K562 (cell line): ENCODE measurements around the gene CCDC106. TPM values are rescaled to one million over a fixed set of nuclear protein-coding genes. Genes with fewer than 3 reads are reported as not detected.

Experiments used
- ATAC-seq: fragments of 200-7000 bp; cut with Tn5 transposase; 3 replicates; pipeline ENCODE4 v1.9.1; 2020; ENCODE audit warnings: moderate library complexity
- BruUV-seq: library from RNA; stranded (reverse); fragments of 400-500 nt; replicated peaks from 2 replicates; lab custom pipeline; 2021; lab: Mats Ljungman, UMichigan
- CTCF ChIA-PET: fragments of 300-600 bp; formaldehyde crosslinking; extraction: SDS; loops from one replicate; lab custom pipeline; 2021; ENCODE audit warnings: low intra/inter-chr PET ratio; lab: Yijun Ruan, JAX
- POLR2A ChIA-PET: fragments of 300-600, 350-650 bp; sonication (Branson Sonifier 250); formaldehyde crosslinking; extraction: SDS; loops from one replicate; lab custom pipeline; 2021; ENCODE audit warnings: antibody characterized with exemption, inconsistent platforms; lab: Yijun Ruan, JAX
- DNase-seq, 4 experiments: peaks; one replicate each; pipeline versions ENCODE4 v3.0.0 to v3.0.0-alpha.2; 2011 to 2018; ENCODE audit warnings: low spot score in 3 of 4, mixed read lengths in 3 of 4; ENCODE audit errors: extremely low read depth in 1 of 4
- FAIRE-seq: peaks from 2 replicates; lab custom pipeline; 2011; peaks lifted over from hg19 to GRCh38; lab: Jason Lieb, UNC
- H2AFZ ChIP-seq: 2 replicates; pipeline ENCODE4 v1.6.0; 2011; ENCODE audit warnings: low read depth, low read length, control low read depth, inconsistent platforms
- H3K27ac ChIP-seq: fragments of 200-600 bp; 3 replicates; pipeline ENCODE4 v1.8.0; 2011; ENCODE audit warnings: low read depth, mild to moderate bottlenecking, control low read depth, inconsistent platforms, low read length, moderate library complexity, mixed read lengths; ENCODE audit errors: extremely low read depth
- H3K27me3 ChIP-seq, 2 experiments: fragments of 300-600 bp in 1 of 2; 2 replicates in 1 of 2; 3 replicates in 1 of 2; pipeline versions ENCODE4 v1.6.0 to v1.8.0; 2011; ENCODE audit warnings: inconsistent platforms in 2 of 2, low read length in 2 of 2, mild to moderate bottlenecking in 1 of 2, mixed read lengths in 1 of 2, moderate library complexity in 1 of 2; ENCODE audit not compliant: control insufficient read depth in 2 of 2, insufficient read depth in 2 of 2
- H3K36me3 ChIP-seq: fragments of 300-600 bp; 3 replicates; pipeline ENCODE4 v1.8.0; 2011; ENCODE audit warnings: mild to moderate bottlenecking, low read length, inconsistent platforms; ENCODE audit not compliant: control insufficient read depth, insufficient read depth
- H3K4me1 ChIP-seq, 2 experiments: fragments of 200-600 bp in 1 of 2; replicated peaks in 1 of 2; 2 replicates in 1 of 2; 3 replicates in 1 of 2; pipeline versions ENCODE4 v1.5.1 to v1.8.0; 2011; ENCODE audit warnings: inconsistent platforms in 2 of 2, low read length in 2 of 2, mild to moderate bottlenecking in 1 of 2, mixed read lengths in 1 of 2, moderate library complexity in 1 of 2; ENCODE audit not compliant: control insufficient read depth in 2 of 2, insufficient read depth in 2 of 2
- H3K4me2 ChIP-seq: 2 replicates; pipeline ENCODE4 v1.6.1; 2011; ENCODE audit warnings: low read length, control low read depth, inconsistent platforms, mixed read lengths; ENCODE audit not compliant: insufficient read depth
- H3K4me3 ChIP-seq: fragments of 200-600 bp; sonication (generic), shearing (Covaris generic); 2 replicates; pipeline ENCODE4 v1.5.1; 2016; ENCODE audit warnings: control low read depth, inconsistent platforms
- H3K79me2 ChIP-seq: fragments of 200-600 bp; 3 replicates; pipeline ENCODE4 v1.8.0; 2011; ENCODE audit warnings: low read length, inconsistent platforms; ENCODE audit not compliant: control insufficient read depth, insufficient read depth
- H3K9ac ChIP-seq, 2 experiments: 2 replicates each; pipeline versions ENCODE4 v1.6.0 to v1.6.1; 2011; ENCODE audit warnings: low read depth in 2 of 2, low read length in 2 of 2, control low read depth in 1 of 2, inconsistent platforms in 1 of 2, mild to moderate bottlenecking in 1 of 2, mixed read lengths in 1 of 2; ENCODE audit not compliant: insufficient read depth in 1 of 2
- H3K9me1 ChIP-seq: one replicate; pipeline ENCODE4 v1.6.0; 2011; ENCODE audit warnings: inconsistent platforms, mild to moderate bottlenecking, low read length, moderate library complexity; ENCODE audit not compliant: control insufficient read depth, insufficient read depth
- H3K9me3 ChIP-seq: replicated peaks from 2 replicates; pipeline ENCODE4 v1.5.1; 2011; ENCODE audit warnings: low read depth, low read length, inconsistent platforms; ENCODE audit not compliant: control insufficient read depth, insufficient read depth
- H4K20me1 ChIP-seq: replicated peaks from 2 replicates; pipeline ENCODE4 v1.6.1; 2011; ENCODE audit warnings: low read length, inconsistent platforms, mixed read lengths; ENCODE audit not compliant: control insufficient read depth, insufficient read depth
- NFE2 ChIP-seq: IDR thresholded peaks from 2 replicates; pipeline ENCODE4 v1.6.1; 2014; ENCODE audit warnings: antibody characterized with exemption, low read depth
- WGBS: fragments of 100-300 bp; shearing (Covaris generic); methylation state at CpG from one replicate; pipeline ENCODE4 v1.1.6; 2016; ENCODE audit warnings: low coverage, mixed read lengths; ENCODE audit not compliant: insufficient coverage; ENCODE audit errors: missing lambda C conversion rate; 5-methylcytosine and 5-hydroxymethylcytosine counted together
- in situ Hi-C: fragments of 300-500 bp; cut with MboI; formaldehyde crosslinking; loops from 4 replicates; pipeline ENCODE4 v1.15.0; 2018; ENCODE audit warnings: inconsistent platforms, mixed read lengths
- intact Hi-C: fragments of 100-400 bp; cut with micrococcal nuclease; formaldehyde crosslinking; loops from 2 replicates; pipeline ENCODE4 v1.14.2; 2022
- polyA plus RNA-seq, 8 experiments: library from polyadenylated mRNA; depleted of rRNA in 4 of 8; stranded (reverse) in 5 of 8; unstranded in 3 of 8; fragments of >200 nt; fragmentation: Nextera tagmentation in 2 of 8; fragmentation: Illumina TruSeq in 1 of 8; extraction: Ambion mirVana in 2 of 8; extraction: Trizol in 1 of 8; gene quantifications; 2 replicates each; pipeline versions ENCODE4 v1.2.1 to v1.2.3, GENCODE V29; 2011 to 2014; ENCODE audit warnings: inconsistent platforms in 1 of 8, missing spikeins in 1 of 8
- total RNA-seq, 7 experiments: library from RNA; depleted of rRNA in 6 of 7; stranded (reverse); fragments of >200 nt in 6 of 7; fragmentation: Illumina TruSeq in 2 of 7; extraction: Trizol in 2 of 7; gene quantifications; 2 replicates each; pipeline versions ENCODE4 v1.2.1 to v1.2.3, GENCODE V29; 2011 to 2021; ENCODE audit warnings: low replicate concordance in 1 of 7
- TF ChIP-seq, protein P1 (sequence below), 3 experiments: fragments of 200-800 bp in 1 of 3; fragments of 250-450 bp in 1 of 3; fragments of 450-650 bp in 1 of 3; sonication (Bioruptor Pico) in 1 of 3; sonication (Bioruptor generic) in 1 of 3; formaldehyde crosslinking in 1 of 3; IDR thresholded peaks; 2 replicates each; pipeline versions ENCODE4 v1.6.1 to v1.8.0; 2016 to 2022; ENCODE audit warnings: mild to moderate bottlenecking in 2 of 3, missing genetic modification characterization in 2 of 3, missing compliant biosample characterization in 1 of 3, moderate library complexity in 1 of 3

The CCDC106 gene
- total and polyA plus RNA-seq, 9 of the 15 experiments (the other 6 are each of a cell fraction or from before 2014, with no cell fraction given): 0.10 to 27.5 (median 15.0) TPM; not detected in 1

DNA sequence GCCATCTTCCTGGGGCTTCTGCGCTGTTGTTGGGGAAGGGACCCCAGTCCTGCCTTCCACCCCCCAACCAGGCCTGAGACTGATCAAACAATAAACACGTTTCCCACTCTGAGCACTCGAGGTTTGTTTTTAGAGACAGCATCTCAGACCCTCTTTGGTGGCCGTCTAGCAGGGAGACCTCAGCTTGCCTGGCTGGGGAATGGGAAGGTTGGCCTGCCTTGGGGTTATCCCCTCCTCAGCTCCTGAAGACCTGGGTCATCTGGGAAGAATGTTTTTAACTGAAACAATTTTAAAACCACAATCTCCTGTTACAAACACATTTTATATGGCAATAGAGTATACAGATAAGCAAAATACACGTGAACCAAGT is 2.5 kb upstream of the CCDC106 start:
- Histone ChIP-seq H3K9me1 (no peaks in the 10 kb centered on the region), H3K4me3 (peak overlapping the region; percentile 94; the same call in 1 of the 2 replicates), H3K4me1 (peaks cover 37 to 73% of the 10 kb centered on the region in 2 experiments), H2AFZ (no peak overlapping the region), H3K79me2 (peaks cover 78% of the 10 kb centered on the region), H3K4me2 (no peak overlapping the region), H4K20me1 (no peaks in the 10 kb centered on the region), H3K9ac (peak overlapping the region in 1 of 2 experiments; percentile 98; a peak in 1 of 4 replicates)
- DNase-seq (no peak), FAIRE-seq (no peak)
- BruUV-seq: TSS peak; percentile 29
- TF ChIP-seq, protein P1, sequence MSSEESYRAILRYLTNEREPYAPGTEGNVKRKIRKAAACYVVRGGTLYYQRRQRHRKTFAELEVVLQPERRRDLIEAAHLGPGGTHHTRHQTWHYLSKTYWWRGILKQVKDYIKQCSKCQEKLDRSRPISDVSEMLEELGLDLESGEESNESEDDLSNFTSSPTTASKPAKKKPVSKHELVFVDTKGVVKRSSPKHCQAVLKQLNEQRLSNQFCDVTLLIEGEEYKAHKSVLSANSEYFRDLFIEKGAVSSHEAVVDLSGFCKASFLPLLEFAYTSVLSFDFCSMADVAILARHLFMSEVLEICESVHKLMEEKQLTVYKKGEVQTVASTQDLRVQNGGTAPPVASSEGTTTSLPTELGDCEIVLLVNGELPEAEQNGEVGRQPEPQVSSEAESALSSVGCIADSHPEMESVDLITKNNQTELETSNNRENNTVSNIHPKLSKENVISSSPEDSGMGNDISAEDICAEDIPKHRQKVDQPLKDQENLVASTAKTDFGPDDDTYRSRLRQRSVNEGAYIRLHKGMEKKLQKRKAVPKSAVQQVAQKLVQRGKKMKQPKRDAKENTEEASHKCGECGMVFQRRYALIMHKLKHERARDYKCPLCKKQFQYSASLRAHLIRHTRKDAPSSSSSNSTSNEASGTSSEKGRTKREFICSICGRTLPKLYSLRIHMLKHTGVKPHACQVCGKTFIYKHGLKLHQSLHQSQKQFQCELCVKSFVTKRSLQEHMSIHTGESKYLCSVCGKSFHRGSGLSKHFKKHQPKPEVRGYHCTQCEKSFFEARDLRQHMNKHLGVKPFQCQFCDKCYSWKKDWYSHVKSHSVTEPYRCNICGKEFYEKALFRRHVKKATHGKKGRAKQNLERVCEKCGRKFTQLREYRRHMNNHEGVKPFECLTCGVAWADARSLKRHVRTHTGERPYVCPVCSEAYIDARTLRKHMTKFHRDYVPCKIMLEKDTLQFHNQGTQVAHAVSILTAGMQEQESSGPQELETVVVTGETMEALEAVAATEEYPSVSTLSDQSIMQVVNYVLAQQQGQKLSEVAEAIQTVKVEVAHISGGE (CRISPR knock-in tag; IDR thresholded peaks at IDR 0.05): peak in 1 of 3 experiments; percentile 39; a peak in 1 of 6 replicates
- TF ChIP-seq NFE2: no peak
- TF ChIP-seq, all 486 proteins: peak for 1
- no peak for ATAC-seq
- in situ Hi-C loops: loop anchor here (25.0 kb wide), 2 partner anchors 508 to 667 kb away; partner anchors contain the start of genes TNNT1 and ZSCAN5A
- ChIA-PET POLR2A (interaction anchor here (0.9 to 1.2 kb wide), 2 partner anchors 9 to 26 kb away, joined by 3 to 6 read pairs; partner anchors contain the start of gene U2AF2), CTCF (no interaction called here)
- 67% methylated on average over 4 of the region's 5 CpGs for WGBS
- Histone ChIP-seq H3K36me3 (peaks cover 29% of the 10 kb centered on the region; the same call in 2 of the 3 replicates), H3K27ac (no peak overlapping the region), H3K9me3 (no peaks in the 10 kb centered on the region), H3K27me3 (no peaks in the 10 kb centered on the region)
- intact Hi-C loops: no loop called here
